SK-N-SH (cell line): Measurements from ENCODE around the gene RAI14.

Experiments
- CTCF ChIP-seq: fragments of 200-600 bp; sonication (generic); IDR thresholded peaks from 2 replicates; pipeline ENCODE4 v1.6.1; 2017; ENCODE audit warnings: antibody characterized with exemption, mild to moderate bottlenecking, moderate library complexity
- EP300 ChIP-seq, 2 experiments: IDR thresholded peaks; 2 replicates each; pipeline versions ENCODE4 v1.4.0 to v1.6.1; 2012; ENCODE audit warnings: borderline replicate concordance in 1 of 2, low read depth in 1 of 2, low read length in 1 of 2
- EZH2phosphoT487 ChIP-seq: fragments of 200-600 bp; sonication (generic); IDR thresholded peaks from 2 replicates; pipeline ENCODE4 v1.6.1; 2017; ENCODE audit warnings: low read depth, mixed run types, mild to moderate bottlenecking, antibody characterized with exemption, moderate library complexity, borderline replicate concordance
- NFIC ChIP-seq: IDR thresholded peaks from 2 replicates; pipeline ENCODE4 v1.4.0; 2012; ENCODE audit warnings: borderline replicate concordance
- RAD21 ChIP-seq: IDR thresholded peaks from 2 replicates; pipeline ENCODE4 v1.6.1; 2012; ENCODE audit warnings: mild to moderate bottlenecking, low read length
- TAF1 ChIP-seq: IDR thresholded peaks from 2 replicates; pipeline ENCODE4 v1.6.1; 2012; ENCODE audit warnings: low read depth, mild to moderate bottlenecking, low read length, moderate library complexity, borderline replicate concordance
- TCF12 ChIP-seq: IDR thresholded peaks from 2 replicates; pipeline ENCODE4 v1.4.0; 2012

DNA sequence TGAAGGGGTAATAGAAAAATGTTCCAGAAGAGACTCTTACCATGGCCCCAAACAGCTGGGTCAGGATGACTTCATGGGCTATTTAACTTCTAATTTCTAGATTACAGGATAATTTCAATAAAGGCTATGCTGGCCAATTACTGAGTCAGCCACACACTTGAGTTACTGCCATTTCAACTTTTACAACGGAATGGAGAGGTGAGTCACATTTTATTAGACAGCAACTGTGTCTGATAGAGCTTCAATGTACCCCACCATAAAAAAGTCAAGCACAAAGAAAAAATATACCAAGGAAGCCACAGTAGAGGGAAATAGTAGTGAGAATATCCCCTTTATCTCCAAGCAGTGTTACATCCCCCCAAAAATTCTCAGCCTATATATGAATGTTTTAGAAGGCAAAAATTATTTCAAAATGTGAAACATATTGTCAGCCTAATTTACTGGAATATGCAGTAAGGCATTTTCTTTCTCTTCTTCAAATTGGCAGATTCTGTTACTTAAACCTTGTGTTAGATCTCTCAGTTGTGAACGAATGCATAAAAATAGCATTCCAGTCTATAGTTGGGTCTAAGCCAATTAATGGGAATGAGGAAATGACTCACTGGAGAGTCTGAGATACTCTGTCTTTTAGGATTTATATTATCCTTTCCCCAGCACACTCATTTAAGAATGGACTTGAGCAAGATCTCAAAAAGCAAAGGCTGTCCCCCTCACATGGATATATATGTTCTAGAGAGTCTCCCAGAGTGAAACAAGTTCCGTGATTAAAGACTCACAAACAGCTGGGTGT is 47.1 kb upstream of the RAI14 start:
- TF ChIP-seq NFIC: peak; percentile 93
- TF ChIP-seq CTCF: no peak
- TF ChIP-seq RAD21: no peak
- no peak for TF ChIP-seq EZH2phosphoT487
- TF ChIP-seq TAF1: no peak
- TF ChIP-seq TCF12: peak; percentile 77
- TF ChIP-seq EP300 (IDR thresholded peaks at IDR 0.05; ENCODE audit: borderline replicate concordance in 1 of 2, low read depth in 1 of 2, low read length in 1 of 2): peak; percentile 56 to 75; a peak in 3 of 4 replicates
